Right ventricle myocardium superior (tissue), 1 donor: ENCODE results near the gene APELA. TPM values are rescaled to one million over a fixed set of nuclear protein-coding genes. Genes with fewer than 3 reads are reported as not detected.
"Not testable (repeated sequence)": the region's sequence is repeated elsewhere in the genome, so short reads cannot be mapped to it uniquely, and the experiment has no call there.

Experiments used
- ATAC-seq: fragments of 200-7000 bp; cut with Tn5 transposase; one replicate; pipeline ENCODE4 v1.9.1; 2020; ENCODE audit warnings: mild to moderate bottlenecking; ENCODE audit not compliant: poor library complexity
- DNase-seq: peaks from one replicate; pipeline ENCODE4 v3.0.0-alpha.2; 2020
- intact Hi-C: fragments of 100-400 bp; cut with DNase I; formaldehyde crosslinking; loops from one replicate; pipeline ENCODE4 v1.11.2; 2022
- total RNA-seq: library from RNA; stranded (reverse); fragmentation: NEBNext Ultra II Directional; extraction: Animal tissue kit (Norgen Biotek cat#: 25700); gene quantifications from one replicate; pipeline ENCODE4 v1.2.1, GENCODE V29; 2021
- donor health status: DM: no; HTN: yes; CAD: no; lungs with severe emphysema.

APELA gene
- total RNA-seq, 1 donor from 2014 or later: not detected

DNA sequence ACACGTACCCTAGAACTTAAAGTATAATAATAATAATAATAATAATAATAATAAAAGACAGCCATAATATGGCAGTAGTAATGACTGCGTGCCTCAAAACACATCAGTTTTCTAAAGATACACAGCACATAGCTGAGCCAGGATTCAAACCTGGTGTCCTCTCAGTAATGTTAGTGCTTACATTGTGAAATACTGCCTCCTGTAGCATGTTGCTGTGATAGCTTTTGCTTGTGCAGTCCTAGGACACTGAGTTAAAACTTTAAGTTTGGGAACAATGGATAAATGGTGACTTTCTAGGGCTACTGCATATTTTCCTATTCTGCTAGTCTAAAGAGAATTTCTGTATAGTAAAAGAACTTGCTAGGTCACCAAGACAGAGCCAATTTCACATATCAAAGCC lies 36.5 kb downstream of the APELA start:
- ATAC-seq, intact Hi-C loops, DNase-seq: not testable (repeated sequence)

GRCh38 chr4:164918956-164919355 lies 42.0 kb downstream of the APELA start:
- ATAC-seq (no peak), DNase-seq (no peak)
- intact Hi-C loops: no loop called here

DNA sequence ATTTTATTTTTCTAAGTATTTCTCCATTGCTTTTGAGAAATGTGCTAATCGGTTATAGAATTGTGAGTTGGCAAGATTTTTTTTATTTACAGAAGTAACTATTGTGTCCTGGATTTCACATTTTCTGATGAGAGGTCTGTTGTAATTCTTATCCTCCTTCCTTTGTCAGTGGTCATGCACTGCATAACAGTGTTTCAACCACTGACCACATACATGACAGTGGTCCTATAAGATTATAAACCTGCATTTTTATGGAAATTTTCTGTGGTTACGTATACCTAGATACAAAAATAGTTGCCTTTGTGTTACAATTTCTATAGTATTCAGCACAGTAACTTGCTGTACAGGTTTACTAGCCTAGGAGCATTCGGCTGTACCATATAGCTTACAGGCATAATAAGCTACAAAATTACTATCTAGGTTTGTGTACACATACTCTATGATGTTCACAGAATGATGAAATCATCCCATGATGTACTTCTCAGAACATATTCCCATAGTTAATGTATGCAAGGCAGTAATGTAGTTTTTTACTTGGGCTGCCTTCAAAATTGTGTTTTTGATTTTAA lies 47.8 kb downstream of the APELA start:
- intact Hi-C loops: no loop called here
- no peak for DNase-seq
- ATAC-seq: no peak

DNA sequence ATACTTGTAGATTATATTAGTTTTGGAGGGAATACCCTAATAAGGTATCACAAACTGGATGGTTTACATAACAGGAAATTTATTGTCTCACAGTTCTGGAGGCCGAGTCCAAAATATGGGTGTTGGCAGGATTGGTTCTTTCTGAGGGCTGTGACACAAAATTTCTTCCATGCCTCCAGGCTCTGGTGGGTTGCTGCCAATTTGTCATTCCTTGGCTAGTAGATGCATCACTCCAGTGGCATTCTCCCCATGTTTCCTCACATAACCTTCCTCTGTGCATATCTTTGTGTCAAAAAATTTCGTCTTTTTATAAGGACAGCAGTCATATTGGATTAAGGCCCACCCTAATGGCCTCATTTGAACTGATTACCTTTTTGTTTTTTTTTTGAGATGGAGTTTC lies 49.3 kb downstream of the APELA start:
- DNase-seq (no peak), ATAC-seq (no peak)
- intact Hi-C loops: no loop called here

DNA sequence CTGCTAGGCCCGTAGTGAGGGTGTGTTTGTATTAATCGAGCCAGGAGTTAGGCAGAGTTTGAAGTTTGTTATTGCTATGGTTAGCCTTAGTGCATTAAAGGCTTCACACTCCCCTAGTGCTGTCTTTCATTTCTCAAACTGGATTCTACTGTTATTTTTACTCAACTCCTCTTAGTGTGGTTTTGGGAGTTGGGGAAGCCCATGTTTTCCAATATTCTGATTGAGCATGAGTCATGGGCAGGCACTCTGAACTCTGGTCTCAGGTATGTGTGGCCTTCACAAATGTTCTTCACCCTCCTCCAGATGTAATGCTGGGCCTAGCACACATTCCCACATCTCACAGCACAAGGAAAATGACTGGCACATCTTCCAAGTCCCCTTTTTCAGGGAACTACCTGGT lies 50.1 kb downstream of the APELA start:
- ATAC-seq, intact Hi-C loops, DNase-seq: not testable (repeated sequence)

- DNase-seq: no peak
- ATAC-seq: no peak
- intact Hi-C loops: no loop called here
These were observed 53.7 kb downstream of the APELA start for GRCh38 chr4:164930647-164931046.

GRCh38 chr4:164931551-164932324 lies 54.8 kb downstream of the APELA start:
- DNase-seq: no peak
- ATAC-seq: no peak
- intact Hi-C loops: no loop called here

GRCh38 chr4:164933244-164933643 lies 56.3 kb downstream of the APELA start:
- DNase-seq (no peak), ATAC-seq (no peak)
- intact Hi-C loops: no loop called here

DNA sequence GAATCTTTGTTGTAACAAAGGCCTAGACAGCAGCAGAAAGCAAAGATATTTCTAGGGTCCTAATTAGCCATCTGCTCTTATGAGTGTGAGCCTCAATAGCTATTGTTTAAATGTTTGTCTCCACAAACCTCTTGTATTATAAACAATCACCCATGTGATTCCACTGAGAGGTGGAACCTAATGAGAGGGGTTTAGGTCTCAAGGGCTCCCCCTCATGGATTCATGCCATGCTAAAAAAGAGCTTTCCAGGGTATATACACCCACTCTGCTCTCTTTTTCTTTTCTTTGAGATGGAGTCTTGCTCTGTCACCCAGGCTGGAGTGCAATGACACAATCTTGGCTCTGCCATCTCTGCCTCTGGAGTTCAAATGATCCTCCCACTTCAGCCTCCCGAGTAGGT lies 58.4 kb downstream of the APELA start:
- no peak for DNase-seq
- intact Hi-C loops: no loop called here
- ATAC-seq: no peak

DNA sequence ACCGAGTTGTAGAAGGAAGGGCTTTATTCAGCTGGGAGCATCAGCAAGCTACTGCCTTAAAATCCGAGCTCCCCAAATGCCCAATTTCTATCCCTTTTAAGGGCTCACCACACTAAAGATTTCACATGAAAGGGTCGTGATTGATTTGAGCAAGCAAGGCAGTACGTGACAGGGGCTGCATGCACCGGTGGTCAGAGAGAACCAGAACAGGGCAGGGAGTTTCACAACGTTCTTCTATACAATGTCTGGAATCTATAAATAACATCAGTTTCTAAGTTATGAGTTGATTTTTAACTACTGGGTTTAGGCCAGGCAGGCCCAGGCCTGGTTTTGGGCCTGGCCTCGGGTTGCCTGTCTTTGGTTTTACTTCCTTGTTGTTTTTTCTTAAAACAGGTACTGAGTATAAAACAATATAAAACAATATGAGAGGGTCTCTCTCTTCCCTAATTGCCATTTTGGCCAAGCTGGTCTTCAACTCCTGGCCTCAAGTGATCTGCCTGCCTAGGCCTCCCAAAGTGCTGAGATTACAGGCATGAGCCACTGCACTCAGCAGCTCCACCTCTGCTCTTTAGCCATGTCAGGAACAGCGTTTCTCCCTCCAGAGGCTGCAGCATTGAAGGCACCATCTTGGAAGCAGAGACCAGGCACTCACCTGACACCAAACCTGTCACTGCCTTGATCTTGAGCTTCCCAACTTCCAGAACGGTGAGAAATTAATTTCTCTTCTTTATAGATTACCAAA lies 59.1 kb downstream of the APELA start:
- ATAC-seq, DNase-seq, intact Hi-C loops: not testable (repeated sequence)

GRCh38 chr4:164937576-164938270 lies 60.7 kb downstream of the APELA start:
- ATAC-seq: no peak
- DNase-seq: no peak
- intact Hi-C loops: no loop called here

DNA sequence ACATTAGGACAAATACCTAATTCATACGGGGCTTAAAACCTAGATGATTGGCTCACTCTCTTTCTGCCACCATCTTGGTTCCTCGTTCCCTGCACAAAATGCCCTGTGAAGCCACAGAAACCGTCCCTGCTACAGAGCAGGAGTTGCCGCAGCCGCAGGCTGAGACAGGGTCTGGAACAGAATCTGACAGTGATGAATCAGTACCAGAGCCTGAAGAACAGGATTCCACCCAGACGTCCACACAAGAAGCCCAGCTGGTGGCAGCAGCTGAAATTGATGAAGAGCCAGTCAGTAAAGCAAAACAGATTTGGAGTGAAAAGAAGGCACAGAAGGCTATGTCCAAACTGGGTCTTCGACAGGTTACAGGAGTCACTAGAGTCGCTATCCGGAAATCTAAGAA lies 66.2 kb downstream of the APELA start:
- ATAC-seq (no peak), DNase-seq (no peak)
- intact Hi-C loops: no loop called here

- no peak for DNase-seq
- intact Hi-C loops: no loop called here
- no peak for ATAC-seq
These were observed 68.2 kb downstream of the APELA start for GRCh38 chr4:164945146-164945545.

GRCh38 chr4:164946810-164947209 lies 69.8 kb downstream of the APELA start:
- intact Hi-C loops: no loop called here
- DNase-seq (no peak), ATAC-seq (no peak)

Other genes with a start within 250 kb of the APELA start
- gene SMIM31, start 123.0 kb upstream of the APELA start, total RNA-seq: not detected
- 2.0 TPM for gene TRIM61, start 100.5 kb downstream of the APELA start, total RNA-seq
- not detected for gene TRIM60, start 154.8 kb downstream of the APELA start, total RNA-seq
- gene TRIM75, start 176.7 kb downstream of the APELA start, total RNA-seq: not detected
- gene TMEM192, start 235.7 kb downstream of the APELA start, total RNA-seq: 15.8 TPM